ENCODE results near the gene RPL41.
"Not testable (repeated sequence)": the region's sequence is repeated elsewhere in the genome, so short reads cannot be mapped to it uniquely, and the experiment has no call there.

Gene RPL41

GRCh38 chr12:56116267-56117081 lies at the start of gene RPL41:
RPL41 (plus strand) TSS chr12:56116633.
- peak; percentile 91 for DNase-seq (ENCODE audit: low read depth)

GRCh38 chr12:56071648-56072047 lies 44.8 kb upstream of the RPL41 start:
- DNase-seq (ENCODE audit: low read depth): no peak

- DNase-seq (ENCODE audit: low read depth): no peak
Measured at GRCh38 chr12:56074396-56074795, 42.0 kb upstream of the RPL41 start.

GRCh38 chr12:56077966-56078365 lies 38.5 kb upstream of the RPL41 start:
- not testable (repeated sequence) for DNase-seq (ENCODE audit: low read depth)

GRCh38 chr12:56078427-56078826 lies 38.0 kb upstream of the RPL41 start:
- DNase-seq (ENCODE audit: low read depth): no peak

GRCh38 chr12:56078931-56079722 lies 37.3 kb upstream of the RPL41 start:
- peak; percentile 25 for DNase-seq (ENCODE audit: low read depth)

GRCh38 chr12:56079723-56080555 lies 36.5 kb upstream of the RPL41 start, which contains the start of gene ERBB3:
ERBB3 (plus strand) TSS chr12:56080165; CDS start chr12:56080301, 136 bp downstream.
- peak; percentile 50 for DNase-seq (ENCODE audit: low read depth)

- no peak for DNase-seq (ENCODE audit: low read depth)
Measured at GRCh38 chr12:56080556-56081138, 35.8 kb upstream of the RPL41 start.

- DNase-seq (ENCODE audit: low read depth): no peak
Measured at GRCh38 chr12:56081393-56082347, 34.8 kb upstream of the RPL41 start.

GRCh38 chr12:56082382-56082781 lies 34.1 kb upstream of the RPL41 start:
- no peak for DNase-seq (ENCODE audit: low read depth)

GRCh38 chr12:56082967-56083366 lies 33.5 kb upstream of the RPL41 start:
- no peak for DNase-seq (ENCODE audit: low read depth)

GRCh38 chr12:56084958-56085543 lies 31.4 kb upstream of the RPL41 start:
- no peak for DNase-seq (ENCODE audit: low read depth)

GRCh38 chr12:56086096-56086495 lies 30.3 kb upstream of the RPL41 start:
- no peak for DNase-seq (ENCODE audit: low read depth)

GRCh38 chr12:56086608-56087007 lies 29.8 kb upstream of the RPL41 start:
- DNase-seq (ENCODE audit: low read depth): no peak

- no peak for DNase-seq (ENCODE audit: low read depth)
Measured at GRCh38 chr12:56087220-56087619, 29.2 kb upstream of the RPL41 start.

- DNase-seq (ENCODE audit: low read depth): no peak
Measured at GRCh38 chr12:56097738-56098137, 18.7 kb upstream of the RPL41 start.

GRCh38 chr12:56098592-56098991 lies 17.8 kb upstream of the RPL41 start:
- DNase-seq (ENCODE audit: low read depth): no peak

- no peak for DNase-seq (ENCODE audit: low read depth)
Measured at GRCh38 chr12:56099787-56100186, 16.6 kb upstream of the RPL41 start.

GRCh38 chr12:56101045-56101444 lies 15.4 kb upstream of the RPL41 start:
- no peak for DNase-seq (ENCODE audit: low read depth)

GRCh38 chr12:56102683-56103065 lies 13.8 kb upstream of the RPL41 start:
- no peak for DNase-seq (ENCODE audit: low read depth)

All from activated gamma-delta T cell treated with anti-CD3 and anti-CD28 coated beads, Interleukin-2, amount 50 U/mL, for 16 hours (primary cell).